GM19463 (cell line): Measurements from ENCODE around the gene KREMEN2.

ENCODE experiments used
- ATAC-seq: cut with Tn5 transposase; IDR thresholded peaks from one replicate; pipeline ENCODE4 v1.9.1; 2021; ENCODE audit warnings: mild to moderate bottlenecking, moderate library complexity; ENCODE audit not compliant: unreplicated experiment

Gene KREMEN2

GRCh38 chr16:2976201-2976600 lies 12.1 kb downstream of the KREMEN2 start:
- ATAC-seq = no peak

GRCh38 chr16:2976673-2977072 lies 12.6 kb downstream of the KREMEN2 start:
- no peak for ATAC-seq

GRCh38 chr16:2977440-2977839 lies 13.4 kb downstream of the KREMEN2 start:
- ATAC-seq = no peak

GRCh38 chr16:2979669-2980226 lies 15.7 kb downstream of the KREMEN2 start:
- ATAC-seq = no peak

- peak; percentile 72 for ATAC-seq
Measured at GRCh38 chr16:2980227-2981176, 16.4 kb downstream of the KREMEN2 start, which contains the start of gene PKMYT1. Gene PKMYT1 (minus strand): TSS chr16:2980446. CDS start chr16:2979657, 789 bp downstream.

- no peak for ATAC-seq
Measured at GRCh38 chr16:2981177-2981898, 17.3 kb downstream of the KREMEN2 start.

GRCh38 chr16:2981899-2982250 lies 17.8 kb downstream of the KREMEN2 start:
- ATAC-seq = no peak

GRCh38 chr16:2982402-2982801 lies 18.3 kb downstream of the KREMEN2 start:
- ATAC-seq = no peak

GRCh38 chr16:2983706-2984136 lies 19.6 kb downstream of the KREMEN2 start:
- no peak for ATAC-seq

- no peak for ATAC-seq
Measured at GRCh38 chr16:2985462-2985861, 21.4 kb downstream of the KREMEN2 start.

GRCh38 chr16:2985893-2986355 lies 21.8 kb downstream of the KREMEN2 start:
- no peak for ATAC-seq

GRCh38 chr16:2986623-2987188 lies 22.6 kb downstream of the KREMEN2 start:
- no peak for ATAC-seq

GRCh38 chr16:2987286-2987685 lies 23.2 kb downstream of the KREMEN2 start:
- ATAC-seq = no peak

GRCh38 chr16:2987833-2988232 lies 23.8 kb downstream of the KREMEN2 start:
- ATAC-seq = no peak

GRCh38 chr16:2988590-2989099 lies 24.6 kb downstream of the KREMEN2 start:
- ATAC-seq = no peak

GRCh38 chr16:2990891-2991290 lies 26.8 kb downstream of the KREMEN2 start:
- ATAC-seq = no peak

- no peak for ATAC-seq
Measured at GRCh38 chr16:2991566-2992261, 27.6 kb downstream of the KREMEN2 start.

GRCh38 chr16:2992383-2993081 lies 28.5 kb downstream of the KREMEN2 start:
- ATAC-seq = no peak

- no peak for ATAC-seq
Measured at GRCh38 chr16:2996298-2996697, 32.2 kb downstream of the KREMEN2 start.

GRCh38 chr16:2999929-3000328 lies 35.9 kb downstream of the KREMEN2 start:
- no peak for ATAC-seq
